Measurements from ENCODE around the gene BMPR1B.

- TF ChIP-seq, protein P1, sequence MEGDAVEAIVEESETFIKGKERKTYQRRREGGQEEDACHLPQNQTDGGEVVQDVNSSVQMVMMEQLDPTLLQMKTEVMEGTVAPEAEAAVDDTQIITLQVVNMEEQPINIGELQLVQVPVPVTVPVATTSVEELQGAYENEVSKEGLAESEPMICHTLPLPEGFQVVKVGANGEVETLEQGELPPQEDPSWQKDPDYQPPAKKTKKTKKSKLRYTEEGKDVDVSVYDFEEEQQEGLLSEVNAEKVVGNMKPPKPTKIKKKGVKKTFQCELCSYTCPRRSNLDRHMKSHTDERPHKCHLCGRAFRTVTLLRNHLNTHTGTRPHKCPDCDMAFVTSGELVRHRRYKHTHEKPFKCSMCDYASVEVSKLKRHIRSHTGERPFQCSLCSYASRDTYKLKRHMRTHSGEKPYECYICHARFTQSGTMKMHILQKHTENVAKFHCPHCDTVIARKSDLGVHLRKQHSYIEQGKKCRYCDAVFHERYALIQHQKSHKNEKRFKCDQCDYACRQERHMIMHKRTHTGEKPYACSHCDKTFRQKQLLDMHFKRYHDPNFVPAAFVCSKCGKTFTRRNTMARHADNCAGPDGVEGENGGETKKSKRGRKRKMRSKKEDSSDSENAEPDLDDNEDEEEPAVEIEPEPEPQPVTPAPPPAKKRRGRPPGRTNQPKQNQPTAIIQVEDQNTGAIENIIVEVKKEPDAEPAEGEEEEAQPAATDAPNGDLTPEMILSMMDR (IDR thresholded peaks at IDR 0.05 in 2 of 3, conservative IDR thresholded peaks at IDR 0.05 in 1 of 3; ENCODE audit: borderline replicate concordance in 1 of 3, insufficient read depth in 1 of 3, low read depth in 2 of 3, low read length in 2 of 3), result no peak
- TF ChIP-seq, protein P2, sequence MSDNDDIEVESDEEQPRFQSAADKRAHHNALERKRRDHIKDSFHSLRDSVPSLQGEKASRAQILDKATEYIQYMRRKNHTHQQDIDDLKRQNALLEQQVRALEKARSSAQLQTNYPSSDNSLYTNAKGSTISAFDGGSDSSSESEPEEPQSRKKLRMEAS (IDR thresholded peaks at IDR 0.05), result no peak
- TF ChIP-seq POLR2AphosphoS5 (IDR thresholded peaks at IDR 0.05; ENCODE audit: low read depth, low read length) (no peak), EZH2phosphoT487 (IDR thresholded peaks at IDR 0.05; ENCODE audit: borderline replicate concordance) (no peak), POLR2A (IDR thresholded peaks at IDR 0.05; ENCODE audit: borderline replicate concordance, extremely low read depth, insufficient read depth, insufficient read length) (no peak), REST (IDR thresholded peaks at IDR 0.05; ENCODE audit: low read depth) (no peak), SP1 (IDR thresholded peaks at IDR 0.05; ENCODE audit: low read depth) (no peak), YY1 (IDR thresholded peaks at IDR 0.05; ENCODE audit: extremely low read depth, insufficient replicate concordance, low read depth, low read length) (no peak), SIN3A (IDR thresholded peaks at IDR 0.05; ENCODE audit: low read depth) (no peak), TCF7L2 (IDR thresholded peaks at IDR 0.05; ENCODE audit: borderline replicate concordance, extremely low read depth, insufficient read depth, insufficient read length) (no peak)
- TF ChIP-seq, protein P3, sequence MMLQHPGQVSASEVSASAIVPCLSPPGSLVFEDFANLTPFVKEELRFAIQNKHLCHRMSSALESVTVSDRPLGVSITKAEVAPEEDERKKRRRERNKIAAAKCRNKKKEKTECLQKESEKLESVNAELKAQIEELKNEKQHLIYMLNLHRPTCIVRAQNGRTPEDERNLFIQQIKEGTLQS (IDR thresholded peaks at IDR 0.05), result no peak
These were observed 176.4 kb downstream of the BMPR1B start for GRCh38 chr4:94934201-94934600.

Measured in HCT116 (cell line).